ENCODE data around the gene CASP8AP2. TPM values are rescaled to one million over a fixed set of nuclear protein-coding genes. Genes with fewer than 3 reads are reported as not detected.

Gene CASP8AP2
- total and polyA plus RNA-seq, 2 donors (not counting 3 experiments of a cell fraction or from before 2014, with no cell fraction given) = 4.7 to 22.0 TPM

DNA sequence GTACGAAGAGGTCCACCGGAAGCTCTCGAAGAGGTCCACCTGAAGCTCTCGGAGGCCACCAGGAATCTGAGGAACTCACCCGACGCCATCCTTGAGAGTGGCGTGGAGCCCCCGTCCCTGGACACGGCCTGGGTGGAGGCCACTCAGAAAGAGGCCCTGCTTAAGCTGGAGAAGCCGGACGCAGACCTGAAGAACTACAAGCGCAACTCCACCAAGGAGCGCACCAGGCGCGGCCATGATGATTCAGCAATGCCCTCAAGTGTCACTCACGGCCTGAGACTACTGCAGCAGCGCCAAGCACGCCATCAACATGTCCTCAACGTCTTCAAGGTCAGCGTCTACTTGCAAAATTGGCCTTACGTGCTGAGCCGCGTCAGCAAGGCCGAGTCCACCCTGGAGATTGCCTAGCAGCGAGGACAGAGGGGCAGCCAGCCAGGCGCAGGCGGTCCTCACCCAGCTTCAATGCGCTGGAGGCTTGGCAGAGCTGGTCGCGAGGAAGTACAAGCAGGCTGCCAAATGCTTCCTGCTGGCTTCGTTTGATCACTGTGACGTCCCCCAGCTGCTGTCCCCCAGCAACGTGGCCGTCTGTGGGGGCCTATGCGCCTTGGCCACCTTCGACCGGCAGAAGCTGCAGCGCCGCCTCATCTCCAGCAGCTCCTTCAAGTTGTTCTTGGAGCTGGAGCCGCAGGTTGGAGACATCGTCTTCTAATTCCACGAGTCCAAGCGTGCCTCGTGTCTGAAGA, 56.9 kb downstream of the CASP8AP2 start:
- no peaks in the 10 kb centered on the region for H3K4me1 ChIP-seq (ENCODE audit: control insufficient read depth, extremely low read depth, insufficient read depth, low read length)
- H3K4me3 ChIP-seq (replicated peaks in 1 of 3; ENCODE audit: insufficient read depth in 1 of 3, low read depth in 1 of 3, low read length in 3 of 3) = no peak overlapping the region
- no TSS peak for BruUV-seq (replicated peaks)
- TF ChIP-seq MYC (IDR thresholded peaks at IDR 0.05; ENCODE audit: low read depth, low read length) (no peak), JUN (IDR thresholded peaks at IDR 0.05; ENCODE audit: borderline replicate concordance, insufficient read depth, insufficient read length, low read depth) (no peak), GATA2 (IDR thresholded peaks at IDR 0.05; ENCODE audit: insufficient read depth, insufficient read length, low read depth, low read length) (no peak), POLR2A (IDR thresholded peaks at IDR 0.05; ENCODE audit: low read depth, low read length) (no peak)
- CTCF ChIA-PET = interaction anchor here (1.1 kb wide), 1 partner anchor 593 kb away, joined by 3 read pairs; no protein-coding TSS in a partner anchor
- dilution Hi-C loops (cut with MboI; ENCODE audit: extremely low pct_ligation_motif_present, low sequenced_read_pairs) = no loop called here
- no peak overlapping the region for H3K27ac ChIP-seq (ENCODE audit: insufficient read depth, low read depth, low read length)
- POLR2A ChIA-PET = no interaction called here
- H3K9me3 ChIP-seq (replicated peaks; ENCODE audit: control insufficient read depth, insufficient read depth, low read length) = no peaks in the 10 kb centered on the region
- FAIRE-seq = no peak
- H3K27me3 ChIP-seq (ENCODE audit: control insufficient read depth in 2 of 2, insufficient read depth in 2 of 2, low read length in 2 of 2) = peaks cover 3 to 17% of the 10 kb centered on the region in 2 experiments
- intact Hi-C loops (cut with micrococcal nuclease) = no loop called here
- no peak overlapping the region for H3K4me2 ChIP-seq (ENCODE audit: insufficient read depth, low read length)
- H4K20me1 ChIP-seq (replicated peaks; ENCODE audit: control insufficient read depth, extremely low read depth, insufficient read depth, low read length) = no peaks in the 10 kb centered on the region
- H2AFZ ChIP-seq (ENCODE audit: low read depth, low read length) = no peak overlapping the region
- H3K9me1 ChIP-seq (replicated peaks; ENCODE audit: control insufficient read depth, extremely low read depth, insufficient read depth, low read length) = no peaks in the 10 kb centered on the region
- DNase-seq (ENCODE audit: low read depth, low spot score) = no peak
- no peaks in the 10 kb centered on the region for H3K36me3 ChIP-seq (ENCODE audit: control insufficient read depth in 2 of 2, extremely low read depth in 1 of 2, insufficient read depth in 2 of 2, low read length in 2 of 2)
- no peak overlapping the region for H3K9ac ChIP-seq (replicated peaks; ENCODE audit: extremely low read depth, insufficient read depth, low read length)
- no peaks in the 10 kb centered on the region for H3K79me2 ChIP-seq (ENCODE audit: control insufficient read depth, insufficient read depth, low read length)

DNA sequence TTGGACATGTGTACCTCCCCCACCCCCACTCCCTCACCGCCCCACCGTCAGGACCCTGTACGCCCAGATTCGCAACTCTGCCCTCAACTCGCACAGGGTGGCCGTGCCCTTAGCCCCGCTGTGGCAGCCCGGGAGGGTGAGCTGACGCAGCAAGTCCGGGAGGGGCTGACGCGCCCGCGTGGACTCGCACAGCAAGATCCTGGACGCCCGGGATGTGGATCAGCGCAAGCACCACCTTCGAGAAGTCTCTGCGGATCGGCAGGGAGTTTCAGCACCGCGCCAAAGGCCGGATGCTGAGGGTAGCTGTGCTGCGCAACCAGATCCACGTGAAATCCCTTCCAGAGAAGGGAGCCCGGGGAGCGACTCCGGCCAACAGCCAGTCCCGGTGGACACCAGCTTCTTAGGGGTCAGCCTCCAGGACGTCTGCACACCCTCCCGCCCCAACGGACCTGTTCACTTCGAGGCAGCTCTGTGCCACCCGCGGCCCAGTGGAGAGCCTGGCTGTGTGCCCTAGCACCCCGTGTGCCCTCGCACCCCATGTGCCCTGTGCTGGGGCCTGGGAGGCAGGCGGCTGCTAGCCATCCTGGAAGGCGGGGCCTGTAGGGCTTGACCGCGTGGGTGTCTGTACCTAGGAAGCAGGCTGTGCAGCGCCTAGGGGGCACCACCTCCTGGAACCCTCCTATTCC, 57.9 kb downstream of the CASP8AP2 start:
- TF ChIP-seq EZH2 (IDR thresholded peaks at IDR 0.05; ENCODE audit: borderline replicate concordance, low read depth, low read length, severe bottlenecking) = no peak
- no peak for TF ChIP-seq GATA2 (IDR thresholded peaks at IDR 0.05; ENCODE audit: insufficient read depth, insufficient read length, low read depth, low read length)
- TF ChIP-seq FOS (IDR thresholded peaks at IDR 0.05; ENCODE audit: borderline replicate concordance, insufficient read depth, low read length) = no peak
- no peak for TF ChIP-seq POLR2A (IDR thresholded peaks at IDR 0.05; ENCODE audit: low read depth, low read length)
- no peak for TF ChIP-seq MYC (IDR thresholded peaks at IDR 0.05; ENCODE audit: low read depth, low read length)
- no peak for TF ChIP-seq POLR2AphosphoS5 (IDR thresholded peaks at IDR 0.05; ENCODE audit: insufficient read depth, low read depth, low read length)
- TF ChIP-seq, protein P1, sequence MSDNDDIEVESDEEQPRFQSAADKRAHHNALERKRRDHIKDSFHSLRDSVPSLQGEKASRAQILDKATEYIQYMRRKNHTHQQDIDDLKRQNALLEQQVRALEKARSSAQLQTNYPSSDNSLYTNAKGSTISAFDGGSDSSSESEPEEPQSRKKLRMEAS (IDR thresholded peaks at IDR 0.05; ENCODE audit: insufficient read depth, insufficient read length) = no peak
- no peak for TF ChIP-seq JUN (IDR thresholded peaks at IDR 0.05; ENCODE audit: borderline replicate concordance, insufficient read depth, insufficient read length, low read depth)
- TF ChIP-seq, protein P2, sequence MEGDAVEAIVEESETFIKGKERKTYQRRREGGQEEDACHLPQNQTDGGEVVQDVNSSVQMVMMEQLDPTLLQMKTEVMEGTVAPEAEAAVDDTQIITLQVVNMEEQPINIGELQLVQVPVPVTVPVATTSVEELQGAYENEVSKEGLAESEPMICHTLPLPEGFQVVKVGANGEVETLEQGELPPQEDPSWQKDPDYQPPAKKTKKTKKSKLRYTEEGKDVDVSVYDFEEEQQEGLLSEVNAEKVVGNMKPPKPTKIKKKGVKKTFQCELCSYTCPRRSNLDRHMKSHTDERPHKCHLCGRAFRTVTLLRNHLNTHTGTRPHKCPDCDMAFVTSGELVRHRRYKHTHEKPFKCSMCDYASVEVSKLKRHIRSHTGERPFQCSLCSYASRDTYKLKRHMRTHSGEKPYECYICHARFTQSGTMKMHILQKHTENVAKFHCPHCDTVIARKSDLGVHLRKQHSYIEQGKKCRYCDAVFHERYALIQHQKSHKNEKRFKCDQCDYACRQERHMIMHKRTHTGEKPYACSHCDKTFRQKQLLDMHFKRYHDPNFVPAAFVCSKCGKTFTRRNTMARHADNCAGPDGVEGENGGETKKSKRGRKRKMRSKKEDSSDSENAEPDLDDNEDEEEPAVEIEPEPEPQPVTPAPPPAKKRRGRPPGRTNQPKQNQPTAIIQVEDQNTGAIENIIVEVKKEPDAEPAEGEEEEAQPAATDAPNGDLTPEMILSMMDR (IDR thresholded peaks at IDR 0.05; ENCODE audit: extremely low read depth in 1 of 2, insufficient read depth in 1 of 2, low read depth in 1 of 2, low read length in 2 of 2) = no peak

More for the DNA sequence above, 57.9 kb downstream of the CASP8AP2 start:
- Histone ChIP-seq H3K4me3 (replicated peaks in 1 of 3; ENCODE audit: insufficient read depth in 1 of 3, low read depth in 1 of 3, low read length in 3 of 3) (no peak overlapping the region), H3K4me1 (ENCODE audit: control insufficient read depth, extremely low read depth, insufficient read depth, low read length) (no peaks in the 10 kb centered on the region), H2AFZ (ENCODE audit: low read depth, low read length) (no peak overlapping the region), H3K27ac (ENCODE audit: insufficient read depth, low read depth, low read length) (no peak overlapping the region), H3K79me2 (ENCODE audit: control insufficient read depth, insufficient read depth, low read length) (no peaks in the 10 kb centered on the region), H3K9ac (replicated peaks; ENCODE audit: extremely low read depth, insufficient read depth, low read length) (no peak overlapping the region), H4K20me1 (replicated peaks; ENCODE audit: control insufficient read depth, extremely low read depth, insufficient read depth, low read length) (no peaks in the 10 kb centered on the region), H3K9me3 (replicated peaks; ENCODE audit: control insufficient read depth, insufficient read depth, low read length) (no peaks in the 10 kb centered on the region), H3K9me1 (replicated peaks; ENCODE audit: control insufficient read depth, extremely low read depth, insufficient read depth, low read length) (no peaks in the 10 kb centered on the region), H3K36me3 (ENCODE audit: control insufficient read depth in 2 of 2, extremely low read depth in 1 of 2, insufficient read depth in 2 of 2, low read length in 2 of 2) (no peaks in the 10 kb centered on the region), H3K27me3 (ENCODE audit: control insufficient read depth in 2 of 2, insufficient read depth in 2 of 2, low read length in 2 of 2) (peaks cover 3 to 21% of the 10 kb centered on the region in 2 experiments), H3K4me2 (ENCODE audit: insufficient read depth, low read length) (no peak overlapping the region)
- intact Hi-C loops (cut with micrococcal nuclease) (no loop called here), dilution Hi-C loops (cut with MboI; ENCODE audit: extremely low pct_ligation_motif_present, low sequenced_read_pairs) (no loop called here)
- ChIA-PET CTCF (interaction anchor here (1.1 kb wide), 1 partner anchor 592 kb away, joined by 3 read pairs; no protein-coding TSS in a partner anchor), POLR2A (no interaction called here)
- no TSS peak for BruUV-seq (replicated peaks)
- no peak for FAIRE-seq
- no peak for DNase-seq (ENCODE audit: low read depth, low spot score)
